ENCODE results near the gene PLEKHN1.
"Not testable (repeated sequence)": the region's sequence is repeated elsewhere in the genome, so short reads cannot be mapped to it uniquely, and the experiment has no call there.

The PLEKHN1 gene

DNA sequence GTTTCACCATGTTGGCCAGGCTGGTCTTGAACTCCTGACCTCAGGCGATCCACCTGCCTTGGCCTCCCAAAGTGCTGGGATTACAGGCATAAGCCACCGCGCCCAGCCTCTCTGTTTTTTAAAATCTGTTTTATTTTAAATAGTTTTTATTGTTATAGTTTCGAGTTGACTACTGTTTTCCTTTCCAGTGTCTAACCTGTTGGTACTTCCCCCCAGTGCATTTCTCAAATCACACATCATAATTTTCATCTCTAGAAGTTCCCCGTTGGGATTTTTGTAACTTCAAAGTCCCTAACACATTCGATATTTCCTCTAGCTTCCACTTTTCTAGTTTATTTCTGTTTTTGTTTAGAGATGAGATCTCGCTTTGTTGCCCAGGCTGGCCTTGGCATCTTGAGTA is 26.1 kb downstream of the PLEKHN1 start:
- Histone ChIP-seq H3K27ac (ENCODE audit: low read depth, low read length) (no peak overlapping the region), H3F3A (ENCODE audit: insufficient read depth) (no peaks in the 10 kb centered on the region), H3K4me3 (ENCODE audit: insufficient read depth, low read length, poor library complexity, severe bottlenecking) (no peak overlapping the region), H3K36me3 (ENCODE audit: low read length) (no peaks in the 10 kb centered on the region), H3K9me3 (ENCODE audit: insufficient read depth, low read length) (no peaks in the 10 kb centered on the region), H3K79me2 (ENCODE audit: insufficient read depth, low read length) (no peaks in the 10 kb centered on the region), H3K27me3 (ENCODE audit: low read length) (no peaks in the 10 kb centered on the region), H3K9ac (ENCODE audit: low read length) (no peak overlapping the region), H3K4me2 (ENCODE audit: low read depth, low read length, poor library complexity, severe bottlenecking) (no peak overlapping the region), H4K20me1 (ENCODE audit: low read depth, low read length) (no peaks in the 10 kb centered on the region), H2AFZ (ENCODE audit: low read depth, low read length, severe bottlenecking) (no peak overlapping the region), H3K9me2 (replicated peaks; ENCODE audit: insufficient read depth, low read length) (no peaks in the 10 kb centered on the region)
- TF ChIP-seq EZH2phosphoT487 (conservative IDR thresholded peaks at IDR 0.05; ENCODE audit: low read length) = no peak
- TF ChIP-seq, protein P1, sequence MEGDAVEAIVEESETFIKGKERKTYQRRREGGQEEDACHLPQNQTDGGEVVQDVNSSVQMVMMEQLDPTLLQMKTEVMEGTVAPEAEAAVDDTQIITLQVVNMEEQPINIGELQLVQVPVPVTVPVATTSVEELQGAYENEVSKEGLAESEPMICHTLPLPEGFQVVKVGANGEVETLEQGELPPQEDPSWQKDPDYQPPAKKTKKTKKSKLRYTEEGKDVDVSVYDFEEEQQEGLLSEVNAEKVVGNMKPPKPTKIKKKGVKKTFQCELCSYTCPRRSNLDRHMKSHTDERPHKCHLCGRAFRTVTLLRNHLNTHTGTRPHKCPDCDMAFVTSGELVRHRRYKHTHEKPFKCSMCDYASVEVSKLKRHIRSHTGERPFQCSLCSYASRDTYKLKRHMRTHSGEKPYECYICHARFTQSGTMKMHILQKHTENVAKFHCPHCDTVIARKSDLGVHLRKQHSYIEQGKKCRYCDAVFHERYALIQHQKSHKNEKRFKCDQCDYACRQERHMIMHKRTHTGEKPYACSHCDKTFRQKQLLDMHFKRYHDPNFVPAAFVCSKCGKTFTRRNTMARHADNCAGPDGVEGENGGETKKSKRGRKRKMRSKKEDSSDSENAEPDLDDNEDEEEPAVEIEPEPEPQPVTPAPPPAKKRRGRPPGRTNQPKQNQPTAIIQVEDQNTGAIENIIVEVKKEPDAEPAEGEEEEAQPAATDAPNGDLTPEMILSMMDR (IDR thresholded peaks at IDR 0.05; ENCODE audit: insufficient read depth, low read length, poor library complexity, severe bottlenecking) = no peak

DNA sequence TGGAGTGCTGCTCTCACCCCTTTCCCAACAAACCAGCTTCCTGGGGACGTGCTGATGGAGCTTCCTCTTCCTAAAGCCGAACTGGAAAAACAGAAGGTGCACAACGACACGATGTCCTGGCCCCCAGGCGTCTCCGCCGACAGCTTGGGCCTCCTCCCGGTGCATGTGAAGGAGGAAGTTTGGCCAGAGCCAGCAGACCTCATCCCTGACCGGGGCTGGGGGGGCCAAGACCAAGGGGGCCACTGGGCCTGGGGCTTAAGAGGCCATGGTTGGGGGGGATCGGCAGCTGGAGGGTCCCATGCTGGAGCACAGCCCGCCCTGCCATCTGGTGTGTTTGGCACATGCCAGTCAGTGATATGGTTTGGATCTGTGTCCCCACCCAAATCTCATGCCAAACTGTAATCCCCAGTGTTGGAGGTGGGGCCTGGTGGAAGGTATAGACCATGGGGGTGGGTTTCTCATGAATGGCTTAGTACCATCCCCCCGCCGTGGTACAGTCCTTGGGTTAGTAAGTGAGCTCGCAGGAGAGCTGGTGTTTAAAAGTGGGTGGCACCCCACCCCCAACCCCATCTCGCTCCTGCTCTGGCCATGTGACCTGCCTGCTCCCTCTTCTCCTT is 27.2 kb downstream of the PLEKHN1 start:
- Histone ChIP-seq H4K20me1 (ENCODE audit: low read depth, low read length) (no peaks in the 10 kb centered on the region), H2AFZ (ENCODE audit: low read depth, low read length, severe bottlenecking) (no peak overlapping the region), H3K9me3 (ENCODE audit: insufficient read depth, low read length) (no peaks in the 10 kb centered on the region), H3K9me2 (replicated peaks; ENCODE audit: insufficient read depth, low read length) (no peaks in the 10 kb centered on the region), H3K4me2 (ENCODE audit: low read depth, low read length, poor library complexity, severe bottlenecking) (no peak overlapping the region), H3K36me3 (ENCODE audit: low read length) (no peaks in the 10 kb centered on the region), H3K9ac (ENCODE audit: low read length) (no peak overlapping the region), H3F3A (ENCODE audit: insufficient read depth) (no peaks in the 10 kb centered on the region), H3K79me2 (ENCODE audit: insufficient read depth, low read length) (no peaks in the 10 kb centered on the region), H3K4me3 (ENCODE audit: insufficient read depth, low read length, poor library complexity, severe bottlenecking) (no peak overlapping the region), H3K27me3 (ENCODE audit: low read length) (no peaks in the 10 kb centered on the region), H3K27ac (ENCODE audit: low read depth, low read length) (no peak overlapping the region)
- no peak for TF ChIP-seq EZH2phosphoT487 (conservative IDR thresholded peaks at IDR 0.05; ENCODE audit: low read length)
- TF ChIP-seq, protein P1 (IDR thresholded peaks at IDR 0.05; ENCODE audit: insufficient read depth, low read length, poor library complexity, severe bottlenecking) = no peak

- H3K27ac ChIP-seq (ENCODE audit: low read depth, low read length); H2AFZ ChIP-seq (ENCODE audit: low read depth, low read length, severe bottlenecking); H3K79me2 ChIP-seq (ENCODE audit: insufficient read depth, low read length); H3K4me3 ChIP-seq (ENCODE audit: insufficient read depth, low read length, poor library complexity, severe bottlenecking); H3K9ac ChIP-seq (ENCODE audit: low read length); H4K20me1 ChIP-seq (ENCODE audit: low read depth, low read length); H3K36me3 ChIP-seq (ENCODE audit: low read length); H3K9me3 ChIP-seq (ENCODE audit: insufficient read depth, low read length); H3F3A ChIP-seq (ENCODE audit: insufficient read depth); H3K4me2 ChIP-seq (ENCODE audit: low read depth, low read length, poor library complexity, severe bottlenecking); H3K9me2 ChIP-seq (replicated peaks; ENCODE audit: insufficient read depth, low read length); H3K27me3 ChIP-seq (ENCODE audit: low read length): not testable (repeated sequence)
These were observed 28.3 kb downstream of the PLEKHN1 start for GRCh38 chr1:994546-994945.

- H3K4me2 ChIP-seq (ENCODE audit: low read depth, low read length, poor library complexity, severe bottlenecking) = no peak overlapping the region
- no peaks in the 10 kb centered on the region for H3K9me3 ChIP-seq (ENCODE audit: insufficient read depth, low read length)
- no peak overlapping the region for H3K4me3 ChIP-seq (ENCODE audit: insufficient read depth, low read length, poor library complexity, severe bottlenecking)
- no peaks in the 10 kb centered on the region for H4K20me1 ChIP-seq (ENCODE audit: low read depth, low read length)
- no peaks in the 10 kb centered on the region for H3K36me3 ChIP-seq (ENCODE audit: low read length)
- no peak overlapping the region for H2AFZ ChIP-seq (ENCODE audit: low read depth, low read length, severe bottlenecking)
- no peaks in the 10 kb centered on the region for H3K9me2 ChIP-seq (replicated peaks; ENCODE audit: insufficient read depth, low read length)
- no peak overlapping the region for H3K9ac ChIP-seq (ENCODE audit: low read length)
- no peak overlapping the region for H3K27ac ChIP-seq (ENCODE audit: low read depth, low read length)
- H3K79me2 ChIP-seq (ENCODE audit: insufficient read depth, low read length) = no peaks in the 10 kb centered on the region
- no peak for TF ChIP-seq EZH2phosphoT487 (conservative IDR thresholded peaks at IDR 0.05; ENCODE audit: low read length)
- TF ChIP-seq, protein P1 (IDR thresholded peaks at IDR 0.05; ENCODE audit: insufficient read depth, low read length, poor library complexity, severe bottlenecking) = no peak
- no peaks in the 10 kb centered on the region for H3F3A ChIP-seq (ENCODE audit: insufficient read depth)
- H3K27me3 ChIP-seq (ENCODE audit: low read length) = no peaks in the 10 kb centered on the region
These were observed 29.7 kb downstream of the PLEKHN1 start for GRCh38 chr1:995665-996633.

Measured in SU-DHL-6 (cell line).